ENCODE data around the gene DCST2. TPM values are rescaled to one million over a fixed set of nuclear protein-coding genes. Genes with fewer than 3 reads are reported as not detected.

Gene DCST2
- total RNA-seq, 1 donor from 2014 or later: 0.12 TPM

DNA sequence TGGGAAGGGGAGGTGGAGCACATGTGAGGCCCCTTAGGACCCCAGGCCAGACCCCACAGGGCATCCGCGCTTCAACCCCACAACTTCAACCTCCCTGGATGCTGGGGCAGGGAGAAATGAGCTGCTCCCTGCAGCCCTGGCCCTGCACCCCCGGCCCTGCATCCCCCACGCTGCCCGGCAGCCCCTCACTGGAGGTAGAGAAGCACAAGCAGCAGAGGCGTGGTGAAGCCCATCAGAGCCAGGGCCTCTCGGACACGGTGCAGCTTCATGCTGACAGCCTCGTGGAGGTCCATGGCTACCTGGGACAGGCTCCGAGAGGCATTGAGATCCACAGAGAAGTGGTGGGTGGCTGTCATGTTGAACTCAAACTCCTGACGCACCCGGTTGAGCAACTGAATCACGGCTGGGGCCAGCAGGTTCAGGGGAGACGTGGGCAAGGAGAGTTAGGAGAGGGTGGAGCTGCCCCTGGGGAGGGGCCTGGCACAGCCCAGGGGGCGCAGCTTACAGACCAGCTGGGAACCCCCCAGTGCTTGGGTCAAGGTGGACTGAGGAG is 3.3 kb downstream of the DCST2 start:
- no peak for DNase-seq (ENCODE audit: extremely low read depth, low read depth, low spot score)

- no peak for DNase-seq (ENCODE audit: extremely low read depth, low read depth, low spot score)
Observed at GRCh38 chr1:155029513-155030242, 3.9 kb downstream of the DCST2 start.

GRCh38 chr1:155026588-155026987 is 7.0 kb downstream of the DCST2 start:
- no peak for DNase-seq (ENCODE audit: extremely low read depth, low read depth, low spot score)

- no peak for DNase-seq (ENCODE audit: extremely low read depth, low read depth, low spot score)
Observed at GRCh38 chr1:155026154-155026553, 7.4 kb downstream of the DCST2 start.

GRCh38 chr1:155024315-155024714 is 9.3 kb downstream of the DCST2 start:
- no peak for DNase-seq (ENCODE audit: extremely low read depth, low read depth, low spot score)

GRCh38 chr1:155023627-155024026 is 10.0 kb downstream of the DCST2 start:
- DNase-seq (ENCODE audit: extremely low read depth, low read depth, low spot score): no peak

- no peak for DNase-seq (ENCODE audit: extremely low read depth, low read depth, low spot score)
Observed at GRCh38 chr1:155022927-155023236, 10.7 kb downstream of the DCST2 start.

- DNase-seq (ENCODE audit: extremely low read depth, low read depth, low spot score): no peak
Observed at GRCh38 chr1:155022136-155022926, 11.2 kb downstream of the DCST2 start.

DNA sequence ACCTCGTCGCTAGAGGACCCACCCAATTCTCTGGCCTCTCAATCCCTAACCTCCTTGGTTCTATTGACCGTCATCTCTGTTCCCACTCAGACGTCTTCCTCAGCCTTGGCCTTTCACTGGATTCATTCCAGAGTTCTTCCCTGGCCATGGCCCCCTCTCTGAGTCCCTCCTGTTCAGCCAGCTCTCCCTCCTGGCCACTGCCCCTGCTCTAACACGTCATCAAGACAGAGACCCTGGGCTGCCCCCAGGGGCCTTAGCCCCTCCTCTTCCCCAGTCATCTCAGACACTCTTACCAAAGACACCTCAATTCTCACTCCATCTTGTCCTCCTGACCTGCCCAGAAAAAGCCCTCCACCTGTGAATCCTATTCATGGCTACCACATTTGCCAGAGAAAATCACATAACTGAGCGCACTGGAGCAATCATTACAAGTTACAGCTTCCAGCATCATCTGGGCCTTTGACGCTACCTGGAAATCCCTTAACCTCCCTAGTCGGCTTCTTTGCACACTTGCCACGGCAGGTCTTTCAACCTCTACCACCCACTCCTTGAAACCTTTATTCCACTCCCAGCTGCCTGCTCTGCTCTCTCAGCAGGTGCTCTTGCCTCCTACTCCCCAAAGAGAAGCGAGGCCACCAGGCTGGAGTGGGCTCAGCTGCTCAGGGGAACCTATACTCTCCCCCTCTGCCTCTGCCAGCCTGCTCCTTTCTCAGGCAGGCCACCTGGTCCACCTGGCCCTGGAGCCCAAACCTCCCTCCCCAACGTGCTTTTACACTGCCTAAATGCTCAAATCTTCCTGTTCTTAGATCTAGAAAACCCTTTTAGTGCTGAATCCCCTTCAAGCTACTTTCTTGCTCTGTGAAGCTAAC is 14.0 kb downstream of the DCST2 start:
- no peak for DNase-seq (ENCODE audit: extremely low read depth, low read depth, low spot score)

- DNase-seq (ENCODE audit: extremely low read depth, low read depth, low spot score): no peak
Observed at GRCh38 chr1:155018617-155019348, 14.8 kb downstream of the DCST2 start.

- no peak for DNase-seq (ENCODE audit: extremely low read depth, low read depth, low spot score)
Observed at GRCh38 chr1:155017946-155018316, 15.7 kb downstream of the DCST2 start.

DNA sequence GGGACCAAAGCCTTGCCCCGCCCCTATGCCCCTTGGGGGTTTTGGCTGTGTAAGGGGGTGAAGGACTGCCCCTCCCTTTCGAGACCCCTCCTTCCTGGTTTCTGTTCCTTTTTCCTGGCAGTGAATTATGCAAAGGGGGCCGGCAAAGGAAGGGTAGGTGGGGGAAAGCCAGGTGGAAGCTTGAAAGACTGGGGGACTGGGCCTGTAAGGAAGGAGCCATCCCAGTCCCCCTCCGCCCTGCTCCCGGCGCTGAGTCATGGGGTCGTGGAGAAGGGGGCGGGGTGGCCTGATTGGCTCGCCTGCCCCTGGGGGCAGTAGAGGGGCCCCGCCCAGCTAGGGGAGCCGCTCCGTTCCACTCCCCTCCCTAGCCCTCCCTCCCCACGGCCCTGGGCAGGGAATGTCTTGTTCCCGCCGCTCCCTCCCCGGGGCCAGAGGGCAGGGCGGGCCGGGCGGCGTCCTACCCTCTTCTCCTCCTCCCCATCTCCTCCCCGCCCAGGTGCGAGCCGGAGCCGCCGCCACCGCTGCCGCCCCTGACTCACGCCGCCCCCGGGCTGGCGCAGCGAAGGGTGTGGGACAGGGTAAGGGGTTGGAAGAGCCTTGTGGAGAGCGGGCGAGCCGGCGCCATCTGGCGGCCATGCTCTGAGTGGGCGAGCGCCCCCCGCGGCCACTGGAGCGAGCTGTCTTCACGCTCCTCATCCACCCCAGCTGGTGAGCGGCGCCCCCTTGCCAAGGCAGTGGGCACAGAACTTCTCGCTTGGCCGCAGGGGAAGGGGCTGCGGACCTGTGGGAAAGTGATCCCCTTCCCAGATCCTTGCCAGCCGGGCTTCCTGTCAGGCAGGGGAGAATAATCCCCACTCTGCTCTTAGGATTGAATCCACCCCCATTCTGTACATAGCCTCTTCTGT is 16.3 kb downstream of the DCST2 start:
- DNase-seq (ENCODE audit: extremely low read depth, low read depth, low spot score): no peak

- DNase-seq (ENCODE audit: extremely low read depth, low read depth, low spot score): no peak
Observed at GRCh38 chr1:155016231-155016831, 17.2 kb downstream of the DCST2 start.

DNA sequence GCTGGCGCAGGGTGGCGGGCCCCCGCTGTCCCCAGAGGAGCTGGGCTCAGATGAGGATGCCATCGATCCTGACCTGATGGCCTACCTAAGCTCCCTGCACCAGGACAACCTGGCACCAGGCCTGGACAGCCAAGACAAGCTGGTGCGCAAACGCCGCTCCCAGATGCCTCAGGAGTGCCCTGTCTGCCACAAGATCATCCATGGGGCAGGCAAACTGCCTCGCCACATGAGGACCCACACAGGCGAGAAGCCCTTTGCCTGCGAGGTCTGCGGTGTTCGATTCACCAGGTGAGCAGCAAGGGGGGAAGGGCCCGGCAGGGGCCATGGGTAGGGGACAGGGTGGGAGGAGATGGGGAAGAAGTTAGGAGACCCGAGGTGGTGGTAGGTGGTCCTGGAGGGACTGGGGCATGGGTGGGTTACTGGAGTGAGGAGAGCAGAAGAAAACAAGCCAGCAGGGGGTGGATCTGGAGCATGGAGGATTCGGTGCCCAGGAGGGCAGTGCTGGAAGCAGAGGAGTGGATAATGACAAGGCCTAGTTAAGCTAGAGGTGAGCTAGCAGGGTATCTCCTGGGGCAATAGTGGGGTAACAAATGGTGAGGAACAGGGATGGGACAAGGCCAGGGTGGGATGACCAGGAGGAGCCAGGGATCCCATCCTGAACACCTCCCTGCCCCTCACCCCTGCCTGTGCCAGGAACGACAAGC is 17.9 kb downstream of the DCST2 start:
- DNase-seq (ENCODE audit: extremely low read depth, low read depth, low spot score): no peak

DNA sequence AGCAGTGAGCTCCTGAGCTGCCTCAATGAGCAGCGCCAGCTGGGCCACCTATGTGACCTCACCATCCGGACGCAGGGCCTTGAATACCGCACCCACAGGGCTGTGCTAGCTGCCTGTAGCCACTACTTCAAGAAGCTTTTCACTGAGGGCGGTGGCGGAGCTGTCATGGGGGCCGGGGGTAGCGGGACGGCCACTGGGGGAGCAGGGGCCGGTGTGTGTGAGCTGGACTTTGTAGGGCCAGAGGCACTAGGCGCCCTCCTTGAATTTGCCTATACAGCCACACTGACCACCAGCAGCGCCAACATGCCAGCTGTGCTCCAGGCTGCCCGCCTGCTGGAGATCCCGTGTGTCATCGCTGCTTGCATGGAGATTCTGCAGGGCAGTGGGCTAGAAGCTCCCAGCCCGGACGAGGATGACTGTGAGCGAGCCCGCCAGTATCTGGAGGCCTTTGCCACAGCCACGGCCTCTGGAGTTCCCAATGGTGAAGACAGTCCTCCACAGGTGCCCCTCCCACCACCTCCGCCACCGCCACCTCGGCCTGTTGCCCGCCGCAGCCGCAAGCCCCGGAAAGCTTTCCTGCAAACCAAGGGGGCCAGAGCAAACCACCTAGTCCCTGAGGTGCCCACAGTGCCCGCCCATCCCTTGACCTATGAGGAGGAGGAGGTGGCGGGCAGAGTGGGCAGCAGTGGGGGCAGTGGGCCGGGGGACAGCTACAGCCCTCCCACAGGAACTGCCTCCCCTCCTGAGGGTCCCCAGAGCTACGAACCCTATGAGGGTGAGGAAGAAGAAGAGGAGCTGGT is 18.7 kb downstream of the DCST2 start:
- DNase-seq (ENCODE audit: extremely low read depth, low read depth, low spot score): no peak

DNA sequence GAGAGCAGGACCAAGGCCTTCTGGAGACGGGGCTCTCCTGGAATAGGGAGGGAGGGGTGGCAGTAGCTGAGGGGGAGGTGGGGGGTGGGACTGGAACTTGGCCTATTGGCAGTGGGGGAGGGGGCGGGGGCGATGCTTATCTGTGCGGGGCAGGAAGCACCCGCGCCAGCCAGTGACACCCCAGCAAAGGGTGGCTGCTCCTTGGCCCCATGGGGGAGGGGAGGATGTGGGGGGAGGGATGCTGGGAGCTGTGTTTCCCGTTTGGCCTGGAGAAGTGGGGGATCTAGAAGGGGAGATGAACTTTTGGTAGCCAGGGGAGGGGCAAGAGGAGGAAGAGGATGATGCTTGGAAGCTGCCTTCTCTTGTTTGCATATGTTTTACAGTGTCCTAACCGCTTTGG is 19.9 kb downstream of the DCST2 start:
- no peak for DNase-seq (ENCODE audit: extremely low read depth, low read depth, low spot score)

- no peak for DNase-seq (ENCODE audit: extremely low read depth, low read depth, low spot score)
Observed at GRCh38 chr1:155012776-155013602, 20.6 kb downstream of the DCST2 start.

All from glomerular endothelial cell (primary cell).